ENCODE data around the gene PDGFC.

Gene PDGFC

GRCh38 chr4:156824451-156825060 lies 147.0 kb downstream of the PDGFC start:
- DNase-seq: no peak

- DNase-seq: no peak
Measured at GRCh38 chr4:156820931-156821330, 150.7 kb downstream of the PDGFC start.

DNA sequence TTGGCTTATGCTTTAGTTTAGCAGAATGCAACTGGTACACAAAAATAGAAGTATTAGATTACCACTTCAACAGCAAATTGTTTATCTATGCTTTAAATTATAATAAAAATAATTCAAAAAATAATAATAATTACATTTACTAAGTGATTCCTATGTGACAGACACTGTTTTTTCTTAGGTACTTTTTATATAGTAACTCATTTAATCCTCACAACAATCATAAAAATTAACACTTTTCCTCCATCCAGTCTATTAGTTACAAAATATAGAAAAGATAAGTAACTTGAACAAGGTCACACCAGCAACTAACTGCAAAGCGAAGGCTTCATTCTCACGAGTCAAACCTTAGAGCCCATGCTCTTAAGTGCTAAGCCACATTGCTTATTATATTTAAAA lies 155.2 kb downstream of the PDGFC start:
- DNase-seq: no peak

DNA sequence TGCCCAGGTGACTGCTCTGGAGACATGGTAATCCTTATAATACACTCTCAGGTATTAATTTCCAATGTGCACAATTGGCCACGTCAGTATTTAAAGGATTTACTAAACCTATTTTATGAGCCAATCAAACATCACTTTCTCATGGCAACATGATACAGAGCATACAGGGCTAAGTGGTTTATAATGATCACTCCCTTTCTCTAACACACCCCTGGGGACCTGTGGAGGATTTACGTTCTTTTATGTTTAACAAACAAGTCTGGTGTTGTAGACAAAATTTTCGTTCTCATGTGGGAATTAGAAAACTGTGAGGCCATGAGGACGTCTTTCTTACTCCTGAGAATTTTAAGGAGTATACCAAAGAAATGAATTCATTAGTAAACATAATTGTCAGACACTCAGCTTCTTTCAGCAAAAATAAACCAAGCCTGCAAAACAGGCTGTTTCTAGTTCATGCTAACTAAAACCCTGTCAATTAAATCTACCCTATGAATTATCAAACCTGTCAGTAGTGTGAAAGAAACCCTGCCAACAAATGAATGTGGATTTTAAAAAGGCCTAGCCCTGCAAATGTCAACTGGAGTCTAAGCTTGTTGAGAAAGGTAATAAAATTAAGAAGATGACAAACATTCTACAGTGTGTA lies 155.8 kb downstream of the PDGFC start:
- peak; percentile 54 for DNase-seq

DNA sequence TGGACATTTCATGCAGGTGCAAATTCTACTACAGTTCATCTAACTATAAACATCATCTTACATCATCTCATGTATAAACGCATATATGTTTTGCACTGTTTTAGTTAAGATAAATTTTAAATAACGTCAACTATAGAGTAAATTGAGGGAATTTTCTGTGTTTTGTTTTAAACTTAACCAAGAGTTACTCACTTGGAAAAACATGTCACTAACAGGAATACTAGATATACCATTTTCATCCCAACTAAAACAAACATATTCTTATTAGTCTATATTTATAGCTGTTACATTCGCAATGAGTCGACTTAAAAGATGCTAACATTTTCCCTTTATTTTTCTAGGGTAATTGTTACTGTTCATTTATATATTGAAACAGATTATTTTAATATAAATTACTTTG lies 159.6 kb downstream of the PDGFC start:
- no peak for DNase-seq

DNA sequence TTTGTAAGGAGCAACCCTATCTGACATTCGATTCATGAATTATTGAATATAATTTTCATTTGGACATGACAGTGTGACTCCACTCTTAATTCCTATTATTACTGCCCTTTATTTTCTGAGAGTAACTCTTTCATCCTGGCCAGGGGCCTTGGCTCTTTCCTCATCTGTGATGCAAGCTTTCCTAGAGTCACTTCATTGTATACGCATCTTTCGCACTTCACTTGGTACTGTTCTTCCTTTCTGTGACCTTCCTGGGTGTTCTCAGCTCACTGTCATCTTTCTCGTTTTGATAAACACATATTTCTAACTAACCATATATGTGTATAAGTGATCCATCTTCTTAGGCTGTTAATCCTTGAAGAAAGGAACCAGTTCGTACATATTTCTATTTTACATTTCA lies 160.3 kb downstream of the PDGFC start:
- no peak for DNase-seq

- peak; percentile 23 for DNase-seq
Measured at GRCh38 chr4:156805696-156806095, 165.9 kb downstream of the PDGFC start.

DNA sequence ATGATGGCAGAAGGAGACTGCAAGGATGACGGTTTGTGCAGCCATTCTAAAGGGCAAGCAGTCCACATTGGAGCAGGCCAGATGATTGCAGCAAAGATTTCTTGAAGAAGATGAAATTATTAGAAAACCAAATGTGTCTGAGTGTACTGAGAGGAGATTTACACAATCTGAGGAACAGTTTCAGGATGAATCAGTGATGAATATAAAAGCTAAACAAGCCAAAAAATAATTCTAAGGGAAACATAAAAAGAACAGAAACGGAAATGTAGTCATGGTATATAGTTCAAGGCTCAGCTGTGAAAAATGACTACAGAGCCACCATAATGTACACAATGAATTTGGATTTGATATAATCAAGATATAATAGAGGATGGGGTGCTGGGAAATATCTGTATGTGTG lies 168.5 kb downstream of the PDGFC start:
- no peak for DNase-seq

GRCh38 chr4:156800463-156800862 lies 171.1 kb downstream of the PDGFC start:
- DNase-seq: no peak

GRCh38 chr4:156799121-156799589 lies 172.4 kb downstream of the PDGFC start:
- DNase-seq: no peak

DNA sequence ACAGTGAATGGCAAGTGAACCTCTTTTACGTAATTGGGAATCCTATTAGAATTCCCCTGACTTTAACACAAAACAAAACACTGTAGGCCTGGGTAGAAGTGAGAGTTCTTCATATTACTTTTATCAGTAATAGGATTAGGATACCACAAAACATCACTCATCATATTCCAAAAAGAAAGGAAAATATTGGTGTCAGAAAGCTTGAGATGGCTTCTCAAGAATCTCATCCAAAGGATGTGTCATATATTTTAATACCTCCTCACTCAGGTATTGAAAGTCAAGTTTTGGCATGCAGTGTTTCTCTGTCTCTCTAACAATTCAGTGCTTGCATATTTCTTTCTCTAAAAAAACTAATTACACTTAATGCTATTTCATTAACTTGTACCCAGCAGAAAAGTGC lies 173.2 kb downstream of the PDGFC start:
- no peak for DNase-seq

DNA sequence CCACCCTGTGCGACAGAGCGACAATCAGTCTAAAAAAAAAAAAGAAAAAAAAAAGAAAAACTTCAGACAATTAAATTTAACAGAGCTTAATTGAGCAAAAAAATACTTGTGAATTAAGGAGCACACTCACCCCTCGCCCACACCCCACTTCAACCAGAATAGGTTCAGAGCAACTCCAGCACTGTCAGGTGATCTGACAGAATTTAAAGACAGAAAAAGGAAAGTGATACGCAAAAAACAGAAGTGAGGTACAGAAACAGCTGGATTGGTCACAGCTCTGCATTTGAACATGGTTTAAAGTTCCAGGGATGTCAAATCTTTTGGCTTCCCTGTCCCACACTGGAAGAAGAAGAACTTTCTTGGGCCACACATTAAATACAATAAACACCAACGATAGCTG lies 174.4 kb downstream of the PDGFC start:
- no peak for DNase-seq

DNA sequence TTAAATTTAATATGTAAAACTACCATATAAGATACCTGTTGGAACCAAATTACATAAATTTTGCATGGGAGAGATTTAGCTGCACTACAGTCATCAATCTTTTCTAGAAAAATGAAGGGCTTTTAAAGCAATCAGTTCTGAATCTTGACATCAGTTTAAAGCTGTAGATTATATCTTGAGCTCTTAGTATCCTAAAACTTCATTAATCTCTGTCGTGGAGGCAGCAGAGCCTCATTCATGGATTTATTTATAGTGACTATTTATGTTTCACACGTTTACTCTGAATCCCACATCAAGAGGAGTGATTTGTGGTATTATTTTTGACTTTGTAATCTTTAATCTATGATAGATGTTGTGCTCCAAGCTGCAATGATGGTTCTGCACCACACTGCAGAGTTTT lies 175.9 kb downstream of the PDGFC start:
- DNase-seq: no peak

- DNase-seq: no peak
Measured at GRCh38 chr4:156794863-156795262, 176.7 kb downstream of the PDGFC start.

GRCh38 chr4:156792462-156793085 lies 179.0 kb downstream of the PDGFC start:
- no peak for DNase-seq

DNA sequence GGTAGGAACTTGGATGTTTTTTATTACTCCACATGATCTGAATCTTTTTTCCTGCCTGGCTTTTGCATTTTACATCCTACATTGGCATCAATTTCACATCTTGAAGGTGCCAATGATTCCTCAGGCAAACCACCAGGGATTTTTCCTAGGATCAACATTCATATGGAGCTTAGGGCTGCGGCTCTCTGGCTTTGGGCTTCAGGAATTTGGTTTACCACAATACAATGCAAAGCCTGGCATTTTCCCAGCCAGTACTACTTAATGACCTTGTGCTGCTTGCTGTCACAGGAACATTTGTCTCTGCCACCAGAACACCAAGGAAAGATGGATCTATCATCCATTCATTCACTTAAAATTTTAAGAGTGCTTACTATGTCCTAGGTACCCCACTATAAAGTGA lies 180.7 kb downstream of the PDGFC start:
- DNase-seq: no peak

DNA sequence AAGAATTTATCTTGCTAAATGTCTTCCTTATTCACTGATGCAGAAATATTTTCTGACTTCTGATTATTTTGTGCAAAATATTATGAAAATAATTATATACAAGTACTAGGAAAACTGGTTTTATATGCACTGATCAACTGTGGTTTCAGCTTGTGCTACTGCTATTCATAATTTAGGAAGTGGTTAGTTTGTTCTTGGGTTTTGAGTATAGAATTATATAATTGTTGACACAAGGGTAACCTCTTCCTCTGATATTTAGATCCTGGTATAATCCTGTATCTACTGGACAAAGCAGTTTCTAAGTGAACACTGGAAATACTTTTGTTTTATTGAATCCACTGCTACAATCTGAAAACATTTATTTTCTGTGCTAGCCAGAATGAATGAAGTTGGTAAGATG lies 182.8 kb downstream of the PDGFC start:
- no peak for DNase-seq

DNA sequence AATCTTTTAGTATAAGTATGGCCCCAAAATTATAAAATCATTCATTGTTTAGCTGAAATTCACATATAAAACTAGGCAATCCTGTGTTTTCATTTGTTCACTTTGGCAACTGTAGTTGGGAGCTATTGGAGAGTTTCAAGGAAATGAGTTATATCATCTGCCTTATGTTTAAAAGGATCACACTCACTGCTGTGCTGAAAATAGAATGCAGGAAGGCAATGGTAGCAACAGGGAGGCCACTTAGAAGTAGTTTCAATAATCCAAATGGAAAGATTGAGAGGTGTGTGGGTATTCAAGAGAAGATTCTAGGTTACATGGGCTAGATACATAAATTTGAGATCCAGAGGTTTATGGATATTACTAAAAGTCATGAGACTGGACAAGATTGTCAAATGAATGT lies 184.9 kb downstream of the PDGFC start:
- no peak for DNase-seq

- DNase-seq: no peak
Measured at GRCh38 chr4:156784970-156785369, 186.6 kb downstream of the PDGFC start.

DNA sequence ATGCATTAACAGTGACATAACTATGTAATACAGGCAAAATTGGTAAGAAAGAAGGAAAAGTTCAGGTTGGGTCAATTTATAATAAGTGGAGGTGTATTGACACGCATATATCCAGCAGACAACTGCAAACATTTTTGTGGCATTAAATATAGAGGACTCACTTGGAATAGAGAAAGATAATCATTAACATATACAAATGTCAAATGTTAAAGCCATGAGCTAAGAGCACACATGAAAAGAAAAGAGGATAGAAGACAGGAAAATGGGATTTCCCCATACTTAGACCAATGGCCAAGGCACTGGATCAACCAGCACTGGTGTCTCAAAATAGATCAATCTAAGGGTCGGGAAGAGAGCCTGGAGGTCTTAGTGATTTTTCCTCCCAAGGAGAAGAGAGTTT lies 187.6 kb downstream of the PDGFC start:
- DNase-seq: no peak

- DNase-seq: no peak
Measured at GRCh38 chr4:156782491-156782890, 189.1 kb downstream of the PDGFC start.

DNA sequence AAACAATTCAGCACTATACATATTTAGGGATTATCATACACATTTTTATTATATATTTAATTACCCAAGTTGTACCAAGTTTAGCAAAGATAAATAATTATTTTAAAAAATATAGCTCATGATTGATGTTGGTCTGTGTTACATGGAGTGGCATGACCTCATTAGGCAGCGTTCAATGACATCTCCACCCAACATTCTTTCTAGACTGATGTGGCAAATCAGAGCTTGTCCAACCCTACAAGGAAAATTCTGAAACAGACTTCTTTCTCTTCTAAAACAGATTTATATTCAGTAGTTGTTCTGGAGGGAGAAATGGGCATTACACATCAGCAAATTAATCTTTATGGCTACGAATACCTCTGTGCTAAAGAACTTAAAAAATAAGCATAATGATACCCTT lies 189.7 kb downstream of the PDGFC start:
- no peak for DNase-seq

- DNase-seq: no peak
Measured at GRCh38 chr4:156779774-156780173, 191.8 kb downstream of the PDGFC start.

- DNase-seq: no peak
Measured at GRCh38 chr4:156779042-156779441, 192.6 kb downstream of the PDGFC start.

GRCh38 chr4:156778606-156779005 lies 193.0 kb downstream of the PDGFC start:
- DNase-seq: no peak
